MCF 10A (cell line): Measurements from ENCODE around the gene TAPBPL. TPM values are rescaled to one million over a fixed set of nuclear protein-coding genes. Genes with fewer than 3 reads are reported as not detected.

Source experiments
- BruUV-seq: library from RNA; stranded (reverse); fragments of 400-500 nt; replicated peaks from 2 replicates; lab custom pipeline; 2021; lab: Mats Ljungman, UMichigan
- CTCF ChIA-PET: fragments of 300-600 bp; sonication (Branson Sonifier 250); formaldehyde crosslinking; extraction: SDS; loops from one replicate; lab custom pipeline; 2021; ENCODE audit warnings: antibody characterized with exemption, inconsistent platforms; lab: Yijun Ruan, JAX
- POLR2A ChIA-PET: fragments of 300-600, 350-650 bp; sonication (Branson Sonifier 250); formaldehyde crosslinking; extraction: SDS; loops from one replicate; lab custom pipeline; 2020; ENCODE audit warnings: antibody characterized with exemption, inconsistent platforms; lab: Yijun Ruan, JAX
- DNase-seq: peaks from one replicate; pipeline ENCODE4 v3.0.0-alpha.2; 2018; ENCODE audit not compliant: unreplicated experiment
- H3K27ac Mint-ChIP-seq: one replicate; pipeline ENCODE4 v1.8.0; 2022; ENCODE audit warnings: mild to moderate bottlenecking, low read depth, mixed read lengths; ENCODE audit not compliant: unreplicated experiment
- H3K27me3 Mint-ChIP-seq: one replicate; pipeline ENCODE4 v1.8.0; 2022; ENCODE audit warnings: mixed read lengths; ENCODE audit not compliant: insufficient read depth, unreplicated experiment
- H3K36me3 Mint-ChIP-seq: one replicate; pipeline ENCODE4 v1.8.0; 2022; ENCODE audit warnings: mild to moderate bottlenecking, moderate library complexity, mixed read lengths; ENCODE audit not compliant: insufficient read depth, unreplicated experiment
- H3K4me1 Mint-ChIP-seq: one replicate; pipeline ENCODE4 v1.8.0; 2022; ENCODE audit warnings: mixed read lengths; ENCODE audit not compliant: insufficient read depth, unreplicated experiment
- H3K4me3 Mint-ChIP-seq: one replicate; pipeline ENCODE4 v1.8.0; 2022; ENCODE audit warnings: mild to moderate bottlenecking, moderate library complexity, mixed read lengths; ENCODE audit not compliant: unreplicated experiment
- H3K9me3 Mint-ChIP-seq: one replicate; pipeline ENCODE4 v1.8.0; 2022; ENCODE audit warnings: mixed read lengths; ENCODE audit not compliant: unreplicated experiment
- intact Hi-C: fragments of 100-400 bp; cut with micrococcal nuclease; formaldehyde crosslinking; loops from 2 replicates; pipeline ENCODE4 v1.14.1; 2022
- total RNA-seq: library from RNA; stranded (reverse); gene quantifications from 2 replicates; pipeline ENCODE4 v1.2.3, GENCODE V29; 2022
- TF ChIP-seq, protein P1 (sequence below): fragments of 200-600 bp; IDR thresholded peaks from one replicate; pipeline ENCODE4 v1.8.0; 2022; ENCODE audit warnings: antibody characterized with exemption, mild to moderate bottlenecking; ENCODE audit not compliant: unreplicated experiment

TAPBPL gene
- total RNA-seq, 1 experiment from 2014 or later = 8.1 TPM

DNA sequence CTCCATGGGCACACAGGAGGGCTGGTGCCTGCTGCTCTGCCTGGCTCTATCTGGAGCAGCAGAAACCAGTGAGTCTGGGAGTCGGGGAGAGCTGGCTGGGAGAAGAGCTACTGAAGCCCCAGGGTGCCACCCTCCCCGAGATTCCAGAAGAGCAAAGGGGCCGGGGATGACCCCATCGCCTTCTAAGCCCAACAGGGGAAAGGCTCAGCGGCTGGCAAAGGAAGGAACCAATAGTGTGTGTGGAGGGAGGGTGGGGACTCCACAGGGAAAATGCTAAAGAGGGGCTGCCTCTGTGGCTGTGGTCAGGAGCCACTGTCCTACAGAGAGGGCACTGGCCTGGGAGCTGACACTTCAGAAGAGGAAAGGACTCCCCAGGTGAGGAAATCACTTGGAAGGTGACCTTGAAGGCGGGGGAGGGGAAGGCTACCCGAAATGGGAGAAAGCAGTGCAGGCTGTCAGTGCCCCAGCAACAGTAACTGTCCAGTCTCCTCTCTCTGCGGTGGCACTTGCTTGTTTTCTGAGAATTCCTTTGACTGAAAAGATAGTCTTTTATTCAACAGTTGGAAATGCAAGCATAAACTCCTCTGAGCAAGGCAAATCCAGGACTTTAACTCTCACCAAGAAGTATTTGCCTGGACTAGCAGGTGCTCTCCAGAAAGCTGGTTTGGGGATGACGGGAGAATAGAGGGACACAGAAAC, 552 bp downstream of the TAPBPL start:
- no TSS peak for BruUV-seq
- Mint-ChIP-seq H3K27ac (peak overlapping the region; percentile 98), H3K4me3 (peak overlapping the region; percentile 94), H3K9me3 (no peaks in the 10 kb centered on the region), H3K36me3 (peaks cover 37% of the 10 kb centered on the region), H3K27me3 (no peaks in the 10 kb centered on the region), H3K4me1 (peaks cover 37% of the 10 kb centered on the region)
- intact Hi-C loops = no loop called here
- POLR2A ChIA-PET = interaction anchor here (0.6 to 4.5 kb wide), 24 partner anchors 10 to 362 kb away, joined by 3 to 50 read pairs (median 9); partner anchors contain the start of genes GAPDH, LTBR, MRPL51 and SCNN1A
- CTCF ChIA-PET = interaction anchor here (0.6 to 2.4 kb wide), 10 partner anchors 9 to 687 kb away, joined by 3 to 33 read pairs (median 4); partner anchors contain the start of gene VAMP1
- no peak for DNase-seq
- TF ChIP-seq, protein P1, sequence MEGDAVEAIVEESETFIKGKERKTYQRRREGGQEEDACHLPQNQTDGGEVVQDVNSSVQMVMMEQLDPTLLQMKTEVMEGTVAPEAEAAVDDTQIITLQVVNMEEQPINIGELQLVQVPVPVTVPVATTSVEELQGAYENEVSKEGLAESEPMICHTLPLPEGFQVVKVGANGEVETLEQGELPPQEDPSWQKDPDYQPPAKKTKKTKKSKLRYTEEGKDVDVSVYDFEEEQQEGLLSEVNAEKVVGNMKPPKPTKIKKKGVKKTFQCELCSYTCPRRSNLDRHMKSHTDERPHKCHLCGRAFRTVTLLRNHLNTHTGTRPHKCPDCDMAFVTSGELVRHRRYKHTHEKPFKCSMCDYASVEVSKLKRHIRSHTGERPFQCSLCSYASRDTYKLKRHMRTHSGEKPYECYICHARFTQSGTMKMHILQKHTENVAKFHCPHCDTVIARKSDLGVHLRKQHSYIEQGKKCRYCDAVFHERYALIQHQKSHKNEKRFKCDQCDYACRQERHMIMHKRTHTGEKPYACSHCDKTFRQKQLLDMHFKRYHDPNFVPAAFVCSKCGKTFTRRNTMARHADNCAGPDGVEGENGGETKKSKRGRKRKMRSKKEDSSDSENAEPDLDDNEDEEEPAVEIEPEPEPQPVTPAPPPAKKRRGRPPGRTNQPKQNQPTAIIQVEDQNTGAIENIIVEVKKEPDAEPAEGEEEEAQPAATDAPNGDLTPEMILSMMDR = no peak

DNA sequence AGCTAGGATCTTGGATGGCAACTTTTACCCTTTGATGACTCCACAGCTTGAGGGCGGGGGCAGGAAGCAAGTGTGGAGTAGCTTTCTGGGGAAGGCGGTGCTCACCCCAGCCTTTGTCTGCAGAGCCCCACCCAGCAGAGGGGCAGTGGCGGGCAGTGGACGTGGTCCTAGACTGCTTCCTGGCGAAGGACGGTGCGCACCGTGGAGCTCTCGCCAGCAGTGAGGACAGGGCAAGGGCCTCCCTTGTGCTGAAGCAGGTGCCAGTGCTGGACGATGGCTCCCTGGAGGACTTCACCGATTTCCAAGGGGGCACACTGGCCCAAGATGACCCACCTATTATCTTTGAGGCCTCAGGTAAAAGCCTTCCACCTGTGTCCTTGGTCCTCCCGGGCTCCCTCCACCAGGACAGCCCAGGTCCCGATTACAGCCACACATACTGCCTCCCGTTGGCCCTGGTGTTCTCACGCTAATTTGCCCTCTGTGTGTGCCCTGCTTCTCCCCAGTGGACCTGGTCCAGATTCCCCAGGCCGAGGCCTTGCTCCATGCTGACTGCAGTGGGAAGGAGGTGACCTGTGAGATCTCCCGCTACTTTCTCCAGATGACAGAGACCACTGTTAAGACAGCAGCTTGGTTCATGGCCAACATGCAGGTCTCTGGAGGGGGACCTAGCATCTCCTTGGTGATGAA, 1.2 kb downstream of the TAPBPL start:
- Mint-ChIP-seq H3K27me3 (no peaks in the 10 kb centered on the region), H3K27ac (peak overlapping the region; percentile 98), H3K36me3 (peaks cover 44% of the 10 kb centered on the region), H3K9me3 (no peaks in the 10 kb centered on the region), H3K4me3 (peak overlapping the region; percentile 94), H3K4me1 (peaks cover 33% of the 10 kb centered on the region)
- CTCF ChIA-PET = interaction anchor here (0.6 to 4.7 kb wide), 6 partner anchors 12 to 109 kb away, joined by 3 to 33 read pairs (median 10); partner anchors contain the start of gene VAMP1
- DNase-seq = no peak
- intact Hi-C loops = no loop called here
- POLR2A ChIA-PET = interaction anchor here (0.6 to 4.5 kb wide), 14 partner anchors 9 to 363 kb away, joined by 3 to 50 read pairs (median 14); partner anchors contain the start of genes GAPDH, LTBR, MRPL51 and SCNN1A
- TF ChIP-seq, protein P1 = no peak
- no TSS peak for BruUV-seq

DNA sequence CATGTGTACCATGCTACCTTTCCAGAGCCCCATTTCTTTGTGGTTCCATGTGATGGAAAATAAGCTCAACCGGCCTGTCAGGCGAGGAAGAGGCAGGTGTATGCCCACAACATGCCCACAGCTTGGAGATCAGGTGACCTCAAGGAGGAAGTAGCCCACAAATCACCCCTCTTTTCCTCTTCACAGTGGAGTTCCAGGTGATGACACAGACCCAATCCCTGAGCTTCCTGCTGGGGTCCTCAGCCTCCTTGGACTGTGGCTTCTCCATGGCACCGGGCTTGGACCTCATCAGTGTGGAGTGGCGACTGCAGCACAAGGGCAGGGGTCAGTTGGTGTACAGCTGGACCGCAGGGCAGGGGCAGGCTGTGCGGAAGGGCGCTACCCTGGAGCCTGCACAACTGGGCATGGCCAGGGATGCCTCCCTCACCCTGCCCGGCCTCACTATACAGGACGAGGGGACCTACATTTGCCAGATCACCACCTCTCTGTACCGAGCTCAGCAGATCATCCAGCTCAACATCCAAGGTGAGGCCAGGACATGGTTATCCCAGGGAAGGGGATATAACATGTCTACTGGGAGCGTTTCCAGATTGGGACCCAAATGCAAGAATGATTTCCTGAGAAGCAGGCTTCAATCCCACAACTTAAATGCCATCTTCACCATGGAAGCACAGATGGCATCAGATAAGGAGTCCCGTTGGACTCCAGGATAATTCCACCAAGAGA, 5.5 kb downstream of the TAPBPL start:
- BruUV-seq = no TSS peak
- Mint-ChIP-seq H3K36me3 (peaks cover 64% of the 10 kb centered on the region), H3K27me3 (no peaks in the 10 kb centered on the region), H3K4me1 (peaks cover 10% of the 10 kb centered on the region), H3K4me3 (no peak overlapping the region), H3K9me3 (no peaks in the 10 kb centered on the region), H3K27ac (no peak overlapping the region)
- CTCF ChIA-PET = interaction anchor here (0.5 to 4.7 kb wide), 5 partner anchors 8 to 92 kb away, joined by 3 to 31 read pairs (median 5); no protein-coding TSS in a partner anchor
- TF ChIP-seq, protein P1 = no peak
- no peak for DNase-seq
- intact Hi-C loops = no loop called here
- POLR2A ChIA-PET = interaction anchor here (0.6 to 0.9 kb wide), 2 partner anchors 15 to 267 kb away, joined by 3 read pairs; no protein-coding TSS in a partner anchor
